H9 (cell line): ENCODE results near the gene PGS1. TPM values are rescaled to one million over a fixed set of nuclear protein-coding genes. Genes with fewer than 3 reads are reported as not detected.

Experiments used
- DNase-seq: peaks from one replicate; pipeline ENCODE4 v3.0.0-alpha.2; 2017
- H2AFZ ChIP-seq: one replicate; pipeline ENCODE4 v1.6.1; 2013; ENCODE audit warnings: mild to moderate bottlenecking, low read length, control low read depth, moderate library complexity
- H2AK5ac ChIP-seq: 2 replicates; pipeline ENCODE4 v1.6.1; 2013; ENCODE audit warnings: low read length, control low read depth, mixed read lengths; ENCODE audit not compliant: insufficient read length
- H2BK120ac ChIP-seq: one replicate; pipeline ENCODE4 v1.6.1; 2013; ENCODE audit warnings: low read depth, mild to moderate bottlenecking, low read length, control low read depth, inconsistent platforms; ENCODE audit not compliant: poor library complexity, severe bottlenecking
- H2BK12ac ChIP-seq: 2 replicates; pipeline ENCODE4 v1.6.1; 2013; ENCODE audit warnings: low read length, control low read depth, mixed read lengths, low read depth; ENCODE audit not compliant: insufficient read length
- H2BK15ac ChIP-seq: 2 replicates; pipeline ENCODE4 v1.6.1; 2013; ENCODE audit warnings: low read depth, low read length, control low read depth
- H2BK20ac ChIP-seq: one replicate; pipeline ENCODE4 v1.6.1; 2013; ENCODE audit warnings: low read depth, mild to moderate bottlenecking, low read length, control low read depth, inconsistent platforms; ENCODE audit not compliant: poor library complexity, severe bottlenecking
- H2BK5ac ChIP-seq: 2 replicates; pipeline ENCODE4 v1.6.1; 2013; ENCODE audit warnings: low read length, control low read depth, mixed read lengths; ENCODE audit not compliant: insufficient read length
- H3K14ac ChIP-seq: 2 replicates; pipeline ENCODE4 v1.6.1; 2013; ENCODE audit warnings: low read length, control low read depth; ENCODE audit not compliant: insufficient read depth
- H3K18ac ChIP-seq: 2 replicates; pipeline ENCODE4 v1.6.1; 2013; ENCODE audit warnings: low read depth, mild to moderate bottlenecking, mixed read lengths, low read length, control low read depth; ENCODE audit not compliant: insufficient read length
- H3K23ac ChIP-seq: 2 replicates; pipeline ENCODE4 v1.6.1; 2013; ENCODE audit warnings: low read length, control low read depth, mixed read lengths, low read depth; ENCODE audit not compliant: insufficient read length
- H3K23me2 ChIP-seq: 2 replicates; pipeline ENCODE4 v1.6.1; 2013; ENCODE audit warnings: low read depth, mild to moderate bottlenecking, mixed read lengths, low read length, control low read depth; ENCODE audit not compliant: insufficient read length, poor library complexity, severe bottlenecking
- H3K27ac ChIP-seq: 2 replicates; pipeline ENCODE4 v1.5.1; 2013; ENCODE audit warnings: low read length, control low read depth, mixed read lengths, low read depth; ENCODE audit not compliant: insufficient read length
- H3K27me3 ChIP-seq: 2 replicates; pipeline ENCODE4 v1.6.1; 2013; ENCODE audit warnings: low read length, control low read depth, inconsistent platforms; ENCODE audit not compliant: insufficient read depth
- H3K4ac ChIP-seq: 2 replicates; pipeline ENCODE4 v1.6.1; 2013; ENCODE audit warnings: low read depth, mild to moderate bottlenecking, control low read depth, inconsistent platforms, low read length, moderate library complexity
- H3K4me1 ChIP-seq: 2 replicates; pipeline ENCODE4 v1.6.1; 2013; ENCODE audit warnings: low read length, control low read depth, inconsistent platforms; ENCODE audit not compliant: insufficient read depth
- H3K4me2 ChIP-seq: 2 replicates; pipeline ENCODE4 v1.6.1; 2013; ENCODE audit warnings: low read length, control low read depth, mixed read lengths; ENCODE audit not compliant: insufficient read length, insufficient read depth
- H3K56ac ChIP-seq: 2 replicates; pipeline ENCODE4 v1.6.1; 2013; ENCODE audit warnings: low read depth, mild to moderate bottlenecking, mixed read lengths, low read length, control low read depth; ENCODE audit not compliant: insufficient read length
- H3K79me1 ChIP-seq: 2 replicates; pipeline ENCODE4 v1.6.1; 2013; ENCODE audit warnings: low read depth, mild to moderate bottlenecking, moderate library complexity, low read length, control low read depth, inconsistent platforms; ENCODE audit not compliant: insufficient read depth, poor library complexity, severe bottlenecking
- H3K79me2 ChIP-seq: 2 replicates; pipeline ENCODE4 v1.6.1; 2013; ENCODE audit warnings: low read length, control low read depth, inconsistent platforms; ENCODE audit not compliant: insufficient read depth
- H3K9ac ChIP-seq: 2 replicates; pipeline ENCODE4 v1.6.1; 2013; ENCODE audit warnings: low read length, control low read depth, mixed read lengths; ENCODE audit not compliant: insufficient read length; ENCODE audit errors: extremely low read depth
- H3K9me3 ChIP-seq: one replicate; pipeline ENCODE4 v1.6.1; 2013; ENCODE audit warnings: low read depth, low read length, inconsistent platforms; ENCODE audit not compliant: control insufficient read depth
- H3T11ph ChIP-seq: one replicate; pipeline ENCODE4 v1.6.1; 2013; ENCODE audit warnings: mild to moderate bottlenecking, low read length, control low read depth, inconsistent platforms
- H4K20me1 ChIP-seq: one replicate; pipeline ENCODE4 v1.6.1; 2013; ENCODE audit not compliant: control insufficient read depth, insufficient read length, insufficient read depth
- H4K5ac ChIP-seq: 2 replicates; pipeline ENCODE4 v1.6.1; 2013; ENCODE audit warnings: low read depth, mild to moderate bottlenecking, mixed read lengths, low read length, control low read depth; ENCODE audit not compliant: insufficient read length
- H4K8ac ChIP-seq: replicated peaks from 2 replicates; pipeline ENCODE4 v1.6.1; 2013; ENCODE audit warnings: low read length, control low read depth, mixed read lengths, low read depth; ENCODE audit not compliant: insufficient read length
- H4K91ac ChIP-seq: 2 replicates; pipeline ENCODE4 v1.6.1; 2013; ENCODE audit warnings: low read depth, mild to moderate bottlenecking, moderate library complexity, mixed read lengths, low read length, control low read depth; ENCODE audit not compliant: insufficient read length
- H3K27ac Mint-ChIP-seq, 3 experiments: 2 replicates in 2 of 3; 3 replicates in 1 of 3; pipeline ENCODE4 v1.8.0; 2020 to 2021; ENCODE audit warnings: mixed read lengths in 3 of 3, mild to moderate bottlenecking in 1 of 3, moderate library complexity in 1 of 3
- H3K27me3 Mint-ChIP-seq: 2 replicates; pipeline ENCODE4 v1.8.0; 2021; ENCODE audit warnings: low read depth, mild to moderate bottlenecking, moderate library complexity, mixed read lengths
- H3K36me3 Mint-ChIP-seq, 3 experiments: 2 replicates in 2 of 3; 3 replicates in 1 of 3; pipeline ENCODE4 v1.8.0; 2020 to 2021; ENCODE audit warnings: low read depth in 3 of 3, mixed read lengths in 3 of 3; ENCODE audit not compliant: insufficient read depth in 1 of 3
- H3K4me1 Mint-ChIP-seq, 2 experiments: 2 replicates each; pipeline ENCODE4 v1.8.0; 2020; ENCODE audit warnings: mixed read lengths in 2 of 2
- H3K4me3 Mint-ChIP-seq, 2 experiments: 2 replicates in 1 of 2; 3 replicates in 1 of 2; pipeline ENCODE4 v1.8.0; 2020 to 2021; ENCODE audit warnings: mild to moderate bottlenecking in 2 of 2, mixed read lengths in 2 of 2, moderate library complexity in 1 of 2
- H3K9me3 Mint-ChIP-seq, 2 experiments: 2 replicates in 1 of 2; 3 replicates in 1 of 2; pipeline ENCODE4 v1.8.0; 2020; ENCODE audit warnings: mild to moderate bottlenecking in 2 of 2, mixed read lengths in 2 of 2, moderate library complexity in 1 of 2
- CTCF ChIP-seq: fragments of 200-600 bp; sonication (generic); conservative IDR thresholded peaks from 3 replicates; pipeline ENCODE4 v1.8.0; 2021; ENCODE audit warnings: antibody characterized with exemption, mild to moderate bottlenecking
- WGBS: extraction: QIAGEN DNeasy Blood & Tissue Kit; methylation state at CpG from one replicate; pipeline ENCODE4 v1.1.7; 2013; ENCODE audit warnings: missing lambda C conversion rate, low lambda C conversion rate, mixed read lengths; ENCODE audit not compliant: insufficient read length; ENCODE audit errors: extremely low coverage; 5-methylcytosine and 5-hydroxymethylcytosine counted together
- total RNA-seq: library from RNA; stranded (reverse); gene quantifications from 2 replicates; pipeline ENCODE4 v1.2.1, GENCODE V29; 2021

Gene PGS1
- total RNA-seq, 1 experiment from 2014 or later = 45.7 TPM

- H3K27me3 Mint-ChIP-seq = no peaks in the 10 kb centered on the region
- H3K4me2 ChIP-seq = no peak overlapping the region
- H3K4me1 ChIP-seq = peaks cover 6% of the 10 kb centered on the region; the same call in 1 of the 2 replicates
Observed at GRCh38 chr17:78374189-78374588, 4.3 kb upstream of the PGS1 start.

More at GRCh38 chr17:78374189-78374588, 4.3 kb upstream of the PGS1 start:
- WGBS = no CpG with 5 or more reads among the region's 6 CpGs
- Histone ChIP-seq H3K23me2 (peaks cover 7% of the 10 kb centered on the region), H3K9ac (no peak overlapping the region), H3K79me2 (peaks cover 4% of the 10 kb centered on the region; the same call in 1 of the 2 replicates), H3K4ac (no peak overlapping the region), H3K27ac (no peak overlapping the region), H3K18ac (no peak overlapping the region), H2AFZ (no peak overlapping the region), H4K20me1 (no peaks in the 10 kb centered on the region), H2BK120ac (no peak overlapping the region), H3K23ac (no peak overlapping the region), H2AK5ac (no peak overlapping the region), H3T11ph (no peak overlapping the region), H3K27me3 (no peaks in the 10 kb centered on the region), H3K9me3 (no peaks in the 10 kb centered on the region), H2BK15ac (no peak overlapping the region), H3K14ac (no peak overlapping the region), H3K79me1 (no peaks in the 10 kb centered on the region), H4K8ac (no peak overlapping the region), H3K56ac (no peak overlapping the region), H4K5ac (no peak overlapping the region), H4K91ac (no peak overlapping the region), H2BK5ac (no peak overlapping the region), H2BK12ac (no peak overlapping the region), H2BK20ac (no peak overlapping the region)
- DNase-seq = no peak
- peaks cover 61% of the 10 kb centered on the region in 2 experiments for H3K4me1 Mint-ChIP-seq
- H3K4me3 Mint-ChIP-seq = peak overlapping the region; percentile 42 to 45; a peak in 4 of 5 replicates
- no peaks in the 10 kb centered on the region for H3K9me3 Mint-ChIP-seq
- no peaks in the 10 kb centered on the region for H3K36me3 Mint-ChIP-seq
- TF ChIP-seq CTCF = no peak
- H3K27ac Mint-ChIP-seq = peak overlapping the region; percentile 96 to 100 (median 99)
